DMS53 treated with DMSO at 0.1 percent for 48 hours (cell line): ENCODE measurements around the gene IDUA.
A peak's percentile ranks its signal among the peaks of the same experiment; 100 is the strongest.
"Not testable (repeated sequence)": the region's sequence is repeated elsewhere in the genome, so short reads cannot be mapped to it uniquely, and the experiment has no call there.

Experiments used
- DNase-seq: peaks from one replicate; lab custom pipeline; 2025; ENCODE audit not compliant: unreplicated experiment; lab: John Stamatoyannopoulos, UW

Gene IDUA

DNA sequence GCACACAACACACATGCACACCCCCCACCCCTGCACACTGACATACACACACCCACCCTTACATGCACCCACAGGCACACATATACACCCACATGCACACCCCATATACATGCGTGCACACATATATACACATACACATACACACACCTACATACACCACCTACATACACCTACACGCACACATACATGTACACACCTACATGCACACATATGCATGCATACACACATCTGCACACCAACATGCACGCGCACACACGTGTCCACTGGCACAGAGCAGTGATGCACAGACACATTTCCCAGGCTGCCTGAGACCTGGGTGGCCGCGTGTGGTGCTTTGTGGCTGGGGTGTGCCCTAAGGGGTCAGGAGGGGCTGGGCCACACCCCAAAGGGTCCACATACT, 56.3 kb downstream of the IDUA start:
- no peak for DNase-seq

DNA sequence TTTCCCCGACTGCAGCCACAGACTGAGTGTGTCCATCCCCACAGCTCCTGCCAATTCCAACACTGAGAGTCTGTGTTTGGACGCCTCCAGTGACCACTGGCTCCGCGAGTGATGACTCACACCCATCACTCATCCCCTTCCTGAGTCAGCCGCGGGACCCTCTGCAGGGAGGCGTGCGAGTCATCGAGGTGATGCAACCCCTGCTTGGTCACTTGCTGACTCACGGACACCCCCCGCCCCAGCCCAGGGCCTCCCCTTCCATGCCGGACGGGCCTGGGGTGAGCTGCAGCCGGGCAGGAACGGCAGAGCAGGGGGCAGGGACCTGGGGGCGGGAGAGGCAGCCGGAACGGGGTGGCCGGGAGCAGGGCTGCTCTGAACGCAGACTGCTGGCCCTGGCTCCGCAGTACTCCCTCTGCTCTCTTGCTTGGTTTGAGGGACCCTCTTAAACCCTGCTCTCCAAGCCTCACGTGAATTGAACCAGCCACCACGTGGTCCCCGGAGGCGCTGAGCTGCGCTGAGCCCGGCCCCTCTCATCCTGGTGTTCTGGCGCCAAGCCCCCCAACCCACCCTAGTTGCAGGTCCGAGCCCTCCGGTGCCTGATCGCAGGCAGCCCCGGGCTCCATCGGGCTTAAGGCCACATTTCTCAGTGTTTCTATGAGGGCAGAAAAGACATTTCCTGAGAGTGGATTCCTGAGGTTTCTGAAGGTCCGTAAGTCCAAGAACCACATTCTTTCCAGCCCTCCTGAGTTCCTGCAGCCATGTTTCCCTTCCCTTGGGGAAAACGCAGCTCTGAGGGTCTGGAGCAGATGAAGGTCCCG, 57.0 kb downstream of the IDUA start:
- DNase-seq: peak; percentile 35

DNA sequence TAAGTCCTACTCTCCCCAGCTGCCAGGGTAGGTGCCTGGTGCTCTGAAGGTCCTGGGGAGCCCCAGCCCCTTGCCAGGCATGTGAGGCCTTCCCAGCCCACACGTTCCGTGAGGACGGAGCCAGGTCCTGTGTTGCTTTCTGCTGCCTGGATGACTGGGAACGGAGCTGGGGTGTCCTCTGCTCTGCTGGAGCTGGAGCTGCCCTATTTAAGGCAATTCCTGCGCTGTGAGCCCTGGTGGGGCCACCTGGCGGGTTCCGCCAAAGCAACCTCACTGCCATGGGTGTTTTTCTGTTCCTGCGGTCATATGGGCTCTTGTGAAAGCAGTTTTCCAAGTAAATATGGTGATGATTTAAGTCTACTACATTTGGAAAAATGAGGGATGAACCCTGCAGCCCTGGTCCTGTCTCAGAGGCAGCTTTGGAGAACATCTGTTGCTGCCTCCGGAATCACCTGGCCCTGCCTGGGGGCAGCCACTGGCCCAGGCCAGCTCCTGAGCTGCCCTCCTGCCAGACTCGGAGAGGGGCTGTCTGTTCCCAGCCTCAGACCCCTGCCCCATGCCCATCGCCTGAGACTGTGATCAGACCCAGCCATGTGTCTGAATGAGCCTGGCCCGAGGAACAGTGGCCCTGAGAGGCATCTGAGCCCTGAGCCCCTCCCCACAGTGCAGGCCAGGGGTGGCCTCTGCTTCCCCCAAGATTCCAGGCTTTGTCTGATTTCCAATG, 57.8 kb downstream of the IDUA start:
- no peak for DNase-seq

DNA sequence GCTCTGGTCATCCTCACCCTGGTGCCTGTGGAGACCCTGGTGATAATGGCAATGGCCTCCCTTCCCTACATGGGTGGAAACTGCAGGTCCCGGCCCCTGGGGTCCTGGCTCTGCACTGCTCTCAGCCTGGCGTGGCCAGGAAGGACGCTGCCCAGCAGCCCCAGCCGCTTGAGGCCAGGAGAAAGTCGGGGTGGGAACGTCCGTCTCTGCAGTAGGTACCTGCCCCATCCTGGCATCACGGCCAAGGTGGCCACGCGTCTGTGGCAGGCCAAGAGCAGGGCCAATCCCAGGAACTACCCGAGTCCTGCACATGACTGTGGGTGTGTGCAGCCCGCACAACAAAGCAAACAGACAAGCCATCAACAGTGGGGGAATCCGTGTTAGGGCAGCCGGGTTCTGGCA, 58.4 kb downstream of the IDUA start:
- DNase-seq: no peak

DNA sequence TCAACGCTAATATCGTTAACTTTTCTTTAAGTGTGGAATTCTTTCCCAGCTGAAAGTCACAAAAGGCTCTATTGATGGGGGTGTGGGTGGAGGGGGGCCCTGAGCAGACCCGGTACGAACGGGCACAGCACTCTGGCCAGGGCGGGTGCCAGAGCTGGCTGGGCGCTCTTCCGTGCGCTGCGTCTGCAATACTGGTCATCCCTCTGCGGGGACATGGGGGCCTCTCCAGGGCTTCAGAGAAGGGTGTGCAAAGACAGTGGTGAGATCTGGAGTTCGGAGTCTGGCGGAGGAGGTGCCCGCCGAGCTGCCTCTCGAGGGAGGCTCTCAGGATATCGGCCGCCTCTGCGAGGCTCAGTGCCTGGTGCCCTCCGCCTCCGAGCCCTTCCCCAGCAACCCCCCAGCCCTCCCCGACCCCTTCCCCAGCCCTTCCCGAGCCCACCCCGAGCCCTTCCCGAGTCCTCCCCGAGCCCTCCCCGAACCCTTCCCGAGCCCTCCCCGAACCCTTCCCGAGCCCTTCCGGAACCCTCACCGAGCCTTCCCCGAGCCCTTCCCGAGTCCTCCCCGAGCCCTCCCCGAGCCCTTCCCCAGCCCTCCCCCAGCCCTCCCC, 58.9 kb downstream of the IDUA start:
- DNase-seq: no peak

DNA sequence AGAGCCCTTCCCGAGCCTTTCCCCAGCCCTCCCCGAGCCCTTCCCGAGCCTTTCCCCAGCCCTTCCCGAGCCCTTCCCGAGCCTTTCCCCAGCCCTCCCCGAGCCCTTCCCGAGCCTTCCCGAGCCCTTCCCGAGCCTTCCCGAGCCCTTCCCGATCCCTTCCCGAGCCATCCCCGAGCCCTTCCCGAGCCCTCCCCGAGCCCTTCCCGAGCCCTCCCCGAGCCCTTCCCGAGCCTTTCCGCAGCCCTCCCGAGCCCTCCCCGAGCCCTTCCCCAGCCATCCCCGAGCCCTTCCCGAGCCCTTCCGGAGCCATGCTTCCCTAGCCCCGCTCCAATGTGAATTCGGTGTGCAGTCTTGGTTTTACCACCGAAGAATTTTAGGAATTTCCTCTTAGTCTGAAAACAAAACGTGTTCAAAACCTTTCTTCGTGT, 59.8 kb downstream of the IDUA start:
- peak; percentile 79 for DNase-seq

DNA sequence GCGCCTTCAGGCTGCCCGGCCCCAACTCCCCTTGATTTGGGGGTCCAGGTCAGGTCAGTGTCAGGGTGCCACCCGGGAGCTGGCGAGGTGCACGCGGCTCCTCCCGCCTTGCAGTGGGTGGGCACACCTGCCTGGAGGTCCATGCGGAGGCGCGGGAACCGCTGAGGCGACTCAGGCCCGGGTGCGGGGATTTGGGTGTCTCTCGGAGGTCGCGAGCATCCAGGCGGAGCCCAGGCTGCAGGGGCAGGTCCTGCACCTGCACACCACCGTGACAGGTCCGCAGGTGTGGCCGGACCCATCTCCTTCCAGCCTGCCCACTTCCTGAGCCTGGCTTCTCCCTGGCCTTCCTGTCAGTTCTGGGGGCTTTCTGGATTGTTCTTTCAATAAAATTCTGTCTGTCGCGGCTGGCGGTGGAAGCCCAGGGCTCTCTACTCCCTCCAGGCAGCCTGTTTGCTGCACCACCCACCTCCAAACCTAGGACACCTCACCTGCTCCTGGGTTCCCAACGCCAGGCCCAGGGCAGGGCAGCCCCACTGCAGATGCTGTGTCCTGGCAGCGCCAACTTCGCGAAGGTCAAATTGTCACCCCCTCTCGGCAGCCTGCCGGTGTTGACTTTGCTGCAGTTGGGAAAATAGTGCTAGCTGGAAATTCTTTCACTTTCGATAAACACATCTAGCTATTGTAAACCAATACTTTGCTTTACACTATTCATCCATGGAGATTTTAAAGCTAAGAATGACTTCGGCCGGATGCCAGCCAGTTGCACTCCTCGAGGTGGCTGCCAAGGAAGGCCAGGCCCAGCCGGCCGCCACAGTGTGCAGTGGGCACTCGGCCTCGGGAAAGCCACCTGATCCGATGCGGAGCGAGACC, 60.5 kb downstream of the IDUA start:
- DNase-seq: peak; percentile 26

DNA sequence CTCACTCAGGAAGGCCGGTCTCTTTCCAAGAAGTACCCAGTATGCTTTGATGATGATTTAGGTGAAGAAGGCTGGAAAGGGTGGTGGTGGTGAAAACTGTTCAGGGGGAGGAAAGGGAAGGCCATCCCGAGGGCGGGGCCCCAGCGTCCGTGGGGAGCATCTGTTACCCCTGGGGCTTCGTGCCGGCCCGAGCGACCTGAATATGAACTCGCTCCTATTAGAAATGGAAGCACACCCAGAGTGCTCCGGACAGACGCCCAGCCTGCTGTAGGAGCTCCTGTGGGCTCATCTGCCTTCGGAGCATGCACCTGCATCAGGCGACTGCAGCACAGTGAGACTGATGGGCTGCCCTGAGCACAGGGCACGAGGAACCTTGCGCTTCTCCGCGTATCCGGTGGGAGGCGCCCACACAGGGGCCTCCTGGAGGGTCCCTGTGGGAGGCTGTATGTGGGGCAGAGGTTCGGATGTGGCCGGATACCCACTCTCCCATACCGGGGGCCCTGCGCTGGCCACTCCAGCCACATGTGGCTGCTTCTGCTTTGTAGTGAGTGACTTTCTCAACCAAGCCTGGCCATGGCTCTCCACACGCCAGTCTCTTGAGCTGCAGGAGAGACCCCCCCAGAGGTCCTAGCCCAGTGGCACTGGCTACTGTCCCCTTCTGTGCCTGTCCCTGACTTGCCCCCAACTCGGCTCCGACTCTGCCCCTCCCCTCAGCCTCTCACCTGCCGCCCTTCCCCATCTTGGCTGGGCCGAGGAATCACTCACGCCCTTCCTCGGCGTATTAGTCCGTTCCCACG, 61.3 kb downstream of the IDUA start:
- peak; percentile 52 for DNase-seq

DNA sequence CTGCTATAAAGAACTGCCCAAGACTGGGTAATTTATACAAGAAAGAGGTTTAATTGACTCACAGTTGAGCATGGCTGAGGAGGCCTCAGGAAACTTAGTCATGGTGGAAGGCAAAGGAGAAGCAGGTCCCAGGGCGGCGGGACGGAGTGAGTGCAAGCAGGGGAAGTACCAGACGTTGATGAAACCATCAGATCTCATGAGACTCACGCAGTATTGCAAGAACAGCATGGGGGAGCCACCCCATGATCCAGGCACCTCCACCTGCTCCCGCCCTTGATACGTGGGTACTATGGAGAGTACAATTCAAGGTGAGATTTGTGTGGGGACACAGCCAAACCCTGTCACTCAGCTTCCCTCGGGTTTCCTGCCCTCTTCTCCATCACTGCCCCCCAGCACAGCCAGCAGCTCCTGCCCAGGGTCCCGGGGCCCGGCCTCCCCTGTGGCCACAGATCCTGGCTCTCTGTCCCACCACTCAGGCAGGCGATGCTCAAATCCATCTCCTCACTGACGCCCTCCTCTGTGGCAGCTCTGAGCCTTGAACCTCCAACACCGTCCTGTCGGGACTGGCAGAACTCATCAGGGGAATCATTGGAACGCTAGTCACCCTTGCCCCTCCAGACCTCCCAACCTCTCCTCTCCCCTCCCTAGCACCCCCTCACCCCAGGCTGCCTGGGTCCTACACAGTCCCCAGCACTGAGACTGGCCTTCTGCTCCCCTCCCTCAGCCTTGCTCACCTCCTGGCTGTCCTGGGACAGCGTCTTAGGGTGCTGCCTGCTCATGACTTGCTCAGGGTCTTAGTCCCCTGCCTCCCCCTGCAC, 62.1 kb downstream of the IDUA start:
- no peak for DNase-seq

DNA sequence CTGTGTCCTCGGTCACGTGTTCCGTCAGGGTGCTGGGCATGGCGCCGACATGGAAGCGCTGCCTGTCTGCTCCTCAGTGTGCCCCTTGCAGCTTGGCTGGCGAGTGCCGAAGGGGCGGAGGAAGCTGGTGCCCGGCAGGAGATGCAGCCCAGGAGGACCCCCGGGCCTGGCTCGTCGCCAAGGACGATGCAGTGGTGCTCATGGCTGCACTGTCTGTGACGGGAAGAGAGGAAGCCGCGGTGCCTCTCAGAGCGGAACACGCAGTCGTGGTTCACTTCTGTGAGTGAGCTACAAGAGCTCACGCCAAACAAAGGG, 62.7 kb downstream of the IDUA start:
- DNase-seq: no peak

DNA sequence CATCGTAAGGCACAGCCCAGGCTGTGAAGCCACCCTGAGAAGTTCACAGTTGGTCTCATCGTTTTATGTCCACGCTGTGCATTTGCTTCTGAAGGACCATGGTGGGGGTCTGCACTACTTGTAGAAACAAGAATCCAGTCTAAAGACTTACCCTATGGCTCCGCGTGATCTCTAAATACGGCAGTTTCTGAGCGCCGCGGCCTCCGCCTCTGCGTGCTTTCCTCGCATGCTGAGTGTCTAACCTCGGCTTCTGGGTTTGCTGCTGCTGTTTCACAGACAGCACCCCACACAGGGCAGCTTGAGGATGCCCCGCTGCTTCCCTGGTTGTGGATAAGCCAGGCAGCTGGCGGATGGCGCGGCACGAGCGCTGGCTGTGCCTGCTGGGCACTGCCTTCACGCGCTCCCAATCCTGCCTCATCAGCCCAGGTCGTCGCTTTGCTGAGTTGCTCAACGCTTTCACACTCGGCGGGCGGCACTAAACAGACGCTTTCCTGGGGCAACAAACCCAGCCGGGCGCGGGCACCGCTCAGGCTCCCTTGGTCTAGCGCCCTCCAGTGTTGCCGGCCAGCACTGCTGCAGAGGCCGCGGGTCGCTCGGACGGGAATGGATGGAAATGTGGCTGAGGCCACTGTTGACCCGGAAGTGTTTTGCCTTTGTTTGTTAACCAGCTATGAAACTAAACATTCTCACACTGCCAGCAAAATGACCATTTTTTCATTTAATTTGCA, 63.8 kb downstream of the IDUA start:
- no peak for DNase-seq

DNA sequence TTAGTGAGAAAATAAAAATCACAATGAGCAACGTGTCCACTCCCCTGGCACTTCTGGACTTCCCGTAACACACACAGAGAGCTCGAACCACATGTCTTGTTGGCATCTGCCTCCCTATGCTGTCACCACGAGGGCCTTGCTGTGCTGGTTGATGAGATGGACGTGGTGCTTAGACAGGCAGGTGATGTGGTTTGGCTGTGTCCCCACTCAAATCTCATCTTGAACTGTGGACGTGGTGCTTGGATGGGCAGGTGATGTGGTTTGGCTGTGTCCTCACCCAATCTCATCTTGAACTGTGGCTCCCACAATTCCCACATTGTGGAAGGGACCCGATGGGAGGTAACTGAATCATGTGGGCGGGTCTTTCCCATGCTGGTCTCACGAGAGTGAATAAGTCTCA, 64.6 kb downstream of the IDUA start:
- no peak for DNase-seq

DNA sequence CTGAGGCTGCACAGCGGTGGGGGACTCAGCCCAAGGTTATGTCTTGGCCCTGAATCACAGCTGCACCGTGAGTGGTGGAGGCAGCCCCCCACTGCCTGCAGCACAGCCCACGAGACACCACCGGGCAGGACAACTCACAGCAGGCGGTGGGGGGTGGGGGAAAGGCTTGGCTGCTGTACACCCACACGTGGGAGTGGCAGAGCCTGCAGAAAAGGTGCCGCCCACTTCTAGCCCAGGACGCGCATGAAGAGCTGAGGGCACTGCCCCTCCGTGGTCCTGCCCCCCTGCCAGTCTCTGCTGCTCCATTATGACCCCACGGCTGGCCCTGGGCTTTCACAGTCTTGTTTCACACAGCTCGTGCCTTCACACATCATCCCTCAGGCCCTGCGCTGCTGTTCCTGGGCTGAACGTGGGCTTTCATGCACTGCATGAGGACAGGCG, 65.4 kb downstream of the IDUA start:
- no peak for DNase-seq

DNA sequence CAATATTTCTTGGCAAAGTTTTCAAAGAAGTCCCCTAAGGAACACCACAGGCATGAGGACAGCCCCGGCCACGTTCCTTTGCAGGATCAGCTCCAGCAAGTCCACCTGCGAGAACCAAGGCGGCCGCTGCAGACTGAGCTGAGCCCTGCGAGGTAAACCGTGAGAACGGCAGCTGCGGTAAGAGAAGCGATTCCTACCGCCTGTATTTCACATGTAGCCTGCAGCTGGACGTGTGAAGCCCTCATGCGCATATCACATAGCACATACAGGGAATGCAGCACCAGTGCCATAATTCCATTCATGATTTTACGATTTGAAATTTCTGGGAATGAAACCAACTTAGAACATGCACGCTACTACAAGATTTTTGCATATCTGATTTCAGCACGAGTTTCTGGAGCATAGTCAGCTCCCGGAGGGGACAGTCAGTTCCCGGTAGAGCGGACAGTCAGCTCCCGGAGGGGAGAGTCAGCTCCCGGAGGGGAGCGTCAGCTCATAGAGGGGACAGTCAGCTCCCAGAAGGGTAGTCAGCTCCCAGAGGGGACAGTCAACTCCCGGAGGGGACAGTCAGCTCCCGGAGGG, 66.3 kb downstream of the IDUA start:
- DNase-seq: peak; percentile 29

DNA sequence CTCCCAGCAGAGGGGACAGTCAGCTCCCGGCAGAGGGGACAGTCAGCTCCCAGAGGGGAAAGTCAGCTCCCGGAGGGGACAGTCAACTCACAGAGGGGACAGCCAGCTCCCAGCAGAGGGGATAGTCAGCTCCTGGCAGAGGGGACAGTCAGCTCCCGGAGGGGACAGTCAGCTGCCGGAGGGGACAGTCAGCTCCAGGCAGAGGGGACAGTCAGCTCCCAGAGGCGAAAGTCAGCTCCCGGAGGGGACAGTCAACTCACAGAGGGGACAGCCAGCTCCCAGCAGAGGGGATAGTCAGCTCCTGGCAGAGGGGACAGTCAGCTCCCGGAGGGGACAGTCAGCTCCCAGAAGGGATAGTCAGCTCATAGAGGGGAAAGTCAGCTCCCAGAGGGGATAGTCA, 67.0 kb downstream of the IDUA start:
- not testable (repeated sequence) for DNase-seq
